Keratinocyte (primary cell): ENCODE results near the gene PRODH2.

ENCODE experiments used
- EZH2 ChIP-seq: IDR thresholded peaks from one replicate; pipeline ENCODE4 v1.6.1; 2012; ENCODE audit warnings: inconsistent platforms, mild to moderate bottlenecking, low read length, moderate library complexity
- TF ChIP-seq, protein P1 (sequence below), 3 experiments: IDR thresholded peaks in 1 of 3; conservative IDR thresholded peaks in 1 of 3; optimal IDR thresholded peaks in 1 of 3; 2 replicates in 2 of 3; 3 replicates in 1 of 3; pipeline versions ENCODE3 to v1.5.1; 2011; ENCODE audit warnings: low read length in 3 of 3, mild to moderate bottlenecking in 3 of 3, moderate library complexity in 2 of 3, control low read depth in 1 of 3, inconsistent platforms in 1 of 3; ENCODE audit not compliant: insufficient read depth in 2 of 3; ENCODE audit errors: extremely low read depth in 1 of 3

DNA sequence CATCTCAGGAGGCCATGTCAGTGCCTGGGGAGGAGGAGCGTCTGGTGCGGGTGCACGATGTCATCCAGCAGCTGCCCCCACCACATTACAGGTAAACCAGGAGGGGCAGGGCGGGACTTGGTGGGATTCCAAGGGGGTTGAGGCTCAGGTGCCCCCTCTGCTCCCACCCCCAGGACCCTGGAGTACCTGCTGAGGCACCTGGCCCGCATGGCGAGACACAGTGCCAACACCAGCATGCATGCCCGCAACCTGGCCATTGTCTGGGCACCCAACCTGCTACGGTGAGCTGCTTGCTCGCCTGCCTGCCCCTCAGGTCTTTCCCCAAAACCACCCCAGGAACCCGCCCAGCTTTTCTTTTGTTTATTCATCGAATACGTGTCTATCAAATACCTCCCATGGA, 30.1 kb downstream of the PRODH2 start:
- no peak for TF ChIP-seq EZH2
- TF ChIP-seq, protein P1, sequence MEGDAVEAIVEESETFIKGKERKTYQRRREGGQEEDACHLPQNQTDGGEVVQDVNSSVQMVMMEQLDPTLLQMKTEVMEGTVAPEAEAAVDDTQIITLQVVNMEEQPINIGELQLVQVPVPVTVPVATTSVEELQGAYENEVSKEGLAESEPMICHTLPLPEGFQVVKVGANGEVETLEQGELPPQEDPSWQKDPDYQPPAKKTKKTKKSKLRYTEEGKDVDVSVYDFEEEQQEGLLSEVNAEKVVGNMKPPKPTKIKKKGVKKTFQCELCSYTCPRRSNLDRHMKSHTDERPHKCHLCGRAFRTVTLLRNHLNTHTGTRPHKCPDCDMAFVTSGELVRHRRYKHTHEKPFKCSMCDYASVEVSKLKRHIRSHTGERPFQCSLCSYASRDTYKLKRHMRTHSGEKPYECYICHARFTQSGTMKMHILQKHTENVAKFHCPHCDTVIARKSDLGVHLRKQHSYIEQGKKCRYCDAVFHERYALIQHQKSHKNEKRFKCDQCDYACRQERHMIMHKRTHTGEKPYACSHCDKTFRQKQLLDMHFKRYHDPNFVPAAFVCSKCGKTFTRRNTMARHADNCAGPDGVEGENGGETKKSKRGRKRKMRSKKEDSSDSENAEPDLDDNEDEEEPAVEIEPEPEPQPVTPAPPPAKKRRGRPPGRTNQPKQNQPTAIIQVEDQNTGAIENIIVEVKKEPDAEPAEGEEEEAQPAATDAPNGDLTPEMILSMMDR (optimal IDR thresholded peaks at IDR 0.05 in 1 of 3, IDR thresholded peaks at IDR 0.05 in 1 of 3, conservative IDR thresholded peaks at IDR 0.05 in 1 of 3; ENCODE audit: extremely low read depth in 1 of 3, insufficient read depth in 2 of 3, low read length in 3 of 3), result no peak
